Measurements from ENCODE around the gene LRIT1.

LRIT1 gene

DNA sequence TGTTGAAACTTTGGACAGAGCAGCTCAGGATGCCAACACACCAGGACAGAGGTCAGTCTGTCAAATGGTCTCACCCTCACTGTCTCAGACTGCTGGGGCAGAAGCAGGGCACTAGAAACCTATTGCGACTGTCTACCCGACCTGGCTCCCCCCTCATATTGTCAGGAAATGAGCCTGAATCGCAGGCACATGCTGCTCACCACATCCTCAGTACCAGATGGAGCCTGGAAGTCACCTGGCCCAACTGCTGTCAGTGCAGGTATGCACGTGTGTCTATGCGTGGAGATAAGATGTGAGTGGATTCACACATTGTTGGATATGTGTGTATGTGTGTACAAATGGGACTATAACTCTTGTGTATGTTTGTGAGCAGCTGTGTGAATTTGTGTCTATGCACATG, 50.2 kb downstream of the LRIT1 start:
- no peak for DNase-seq

DNA sequence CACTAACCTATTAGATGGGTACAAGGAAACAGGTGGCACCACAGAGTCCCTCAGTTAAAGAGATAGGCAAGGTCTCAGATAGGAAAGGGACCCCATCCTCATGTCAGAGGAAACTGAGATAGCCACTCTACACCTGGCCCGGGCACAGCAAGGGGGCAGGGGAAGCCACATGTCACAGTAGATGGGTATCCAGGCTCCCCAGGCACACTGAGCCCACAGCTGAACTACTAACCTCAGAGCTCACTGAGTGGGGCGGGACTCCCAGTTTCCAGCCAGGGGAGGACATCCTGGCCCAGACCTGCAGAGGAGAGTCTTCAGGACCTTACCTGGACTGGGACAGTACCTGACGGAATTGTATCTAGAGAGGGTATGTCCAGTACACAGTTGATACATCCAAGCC, 50.7 kb downstream of the LRIT1 start:
- no peak for DNase-seq

GRCh38 chr10:84188815-84189214, 52.5 kb downstream of the LRIT1 start:
- no peak for DNase-seq

DNA sequence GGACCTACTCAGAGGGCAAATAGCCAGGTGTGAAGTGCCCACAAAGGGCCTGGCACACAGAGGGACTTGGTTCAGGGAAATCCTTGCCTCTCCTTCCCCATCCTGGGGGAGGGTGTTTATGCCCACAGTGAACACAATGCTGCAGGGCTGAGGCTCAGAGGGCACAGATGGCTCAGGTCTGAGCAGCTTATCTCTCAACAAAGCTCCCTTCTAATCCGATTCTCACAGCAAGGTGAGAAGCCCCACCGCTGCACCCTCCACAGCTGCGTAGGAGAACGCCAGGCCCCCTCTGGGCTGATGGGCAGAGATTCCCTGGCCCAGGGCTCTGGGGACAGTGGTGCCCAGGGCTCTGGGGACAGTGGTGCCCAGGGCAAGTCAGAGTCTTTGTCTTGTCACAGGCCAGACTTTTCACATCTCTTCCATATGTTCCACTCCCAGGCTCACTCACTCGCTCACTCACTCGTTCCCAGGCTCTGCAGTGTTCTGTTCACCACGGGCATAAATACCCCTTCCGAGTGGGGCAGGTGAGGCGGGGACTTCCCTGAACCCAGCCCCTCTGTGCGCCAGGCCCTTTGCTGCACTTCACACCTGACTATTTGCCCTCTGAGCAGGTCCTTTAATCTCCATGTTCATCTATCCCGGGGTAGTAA, 55.7 kb downstream of the LRIT1 start:
- DNase-seq, result no peak

DNA sequence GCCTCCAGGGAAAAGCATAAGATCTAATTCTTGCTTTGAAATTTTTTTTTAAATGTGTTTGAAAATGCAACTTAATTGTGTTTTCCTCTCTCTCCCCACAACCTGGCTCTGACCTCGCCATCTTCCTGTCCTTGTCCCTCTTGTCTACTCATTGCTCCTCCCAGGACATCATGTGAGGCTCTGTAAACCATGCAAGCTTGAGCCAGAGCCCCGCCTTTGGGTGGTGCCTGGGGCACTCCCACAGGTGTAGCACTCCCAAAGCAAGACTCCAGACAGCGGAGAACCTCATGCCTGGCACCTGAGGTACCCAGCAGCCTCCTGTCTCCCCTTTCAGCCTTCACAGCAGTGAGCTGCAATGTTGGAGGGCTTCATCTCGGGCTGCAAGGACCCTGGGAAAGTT, 56.8 kb downstream of the LRIT1 start:
- no peak for DNase-seq

GRCh38 chr10:84181631-84182030, 59.7 kb downstream of the LRIT1 start:
- DNase-seq, result no peak

All from NCI-H1105 (cell line).